H7 (cell line): ENCODE results near the gene SCCPDH. TPM values are rescaled to one million over a fixed set of nuclear protein-coding genes. Genes with fewer than 3 reads are reported as not detected.

Source experiments
- DNase-seq: peaks from one replicate; pipeline ENCODE4 v3.0.0; 2012
- H3K27me3 ChIP-seq: 2 replicates; pipeline ENCODE4 v1.6.0; 2011; ENCODE audit warnings: mild to moderate bottlenecking, low read length; ENCODE audit not compliant: control insufficient read depth, insufficient read depth
- H3K36me3 ChIP-seq: replicated peaks from 2 replicates; pipeline ENCODE4 v1.5.1; 2011; ENCODE audit warnings: low read length; ENCODE audit not compliant: control insufficient read depth, insufficient read depth
- H3K4me3 ChIP-seq: 2 replicates; pipeline ENCODE4 v1.5.1; 2011; ENCODE audit warnings: low read depth, mild to moderate bottlenecking, control low read depth, low read length, moderate library complexity; ENCODE audit not compliant: insufficient read depth
- total RNA-seq: library from RNA; depleted of rRNA; stranded (reverse); fragments of >200 nt; shearing (Covaris generic); gene quantifications from 2 replicates; pipeline ENCODE4 v1.2.3, GENCODE V29; 2014

The SCCPDH gene
- total RNA-seq, 1 experiment from 2014 or later, result 11.1 TPM

GRCh38 chr1:246750752-246751151 is 26.5 kb downstream of the SCCPDH start:
- no peak for DNase-seq
- no peak overlapping the region for H3K4me3 ChIP-seq
- H3K27me3 ChIP-seq, result no peaks in the 10 kb centered on the region
- no peaks in the 10 kb centered on the region for H3K36me3 ChIP-seq

GRCh38 chr1:246753670-246754535 is 29.7 kb downstream of the SCCPDH start:
- DNase-seq, result peak; percentile 83
- Histone ChIP-seq H3K27me3 (no peaks in the 10 kb centered on the region), H3K4me3 (no peak overlapping the region), H3K36me3 (no peaks in the 10 kb centered on the region)

GRCh38 chr1:246755419-246755818 is 31.2 kb downstream of the SCCPDH start:
- no peaks in the 10 kb centered on the region for H3K36me3 ChIP-seq
- no peak overlapping the region for H3K4me3 ChIP-seq
- DNase-seq, result no peak
- H3K27me3 ChIP-seq, result no peaks in the 10 kb centered on the region

GRCh38 chr1:246760422-246761347 is 36.5 kb downstream of the SCCPDH start:
- no peaks in the 10 kb centered on the region for H3K36me3 ChIP-seq
- H3K4me3 ChIP-seq, result no peak overlapping the region
- DNase-seq, result no peak
- H3K27me3 ChIP-seq, result no peaks in the 10 kb centered on the region

GRCh38 chr1:246761396-246761795 is 37.2 kb downstream of the SCCPDH start:
- Histone ChIP-seq H3K36me3 (no peaks in the 10 kb centered on the region), H3K27me3 (no peaks in the 10 kb centered on the region), H3K4me3 (no peak overlapping the region)
- no peak for DNase-seq

- no peak overlapping the region for H3K4me3 ChIP-seq
- H3K36me3 ChIP-seq, result no peaks in the 10 kb centered on the region
- no peak for DNase-seq
- no peaks in the 10 kb centered on the region; the same call in 1 of the 2 replicates for H3K27me3 ChIP-seq
Observed at GRCh38 chr1:246765521-246765920, 41.3 kb downstream of the SCCPDH start.

- H3K4me3 ChIP-seq, result no peak overlapping the region
- no peaks in the 10 kb centered on the region; the same call in 1 of the 2 replicates for H3K27me3 ChIP-seq
- H3K36me3 ChIP-seq, result no peaks in the 10 kb centered on the region
- DNase-seq, result peak; percentile 37
Observed at GRCh38 chr1:246768403-246769020, 44.3 kb downstream of the SCCPDH start.

- Histone ChIP-seq H3K36me3 (no peaks in the 10 kb centered on the region), H3K4me3 (no peak overlapping the region), H3K27me3 (no peaks in the 10 kb centered on the region; the same call in 1 of the 2 replicates)
- no peak for DNase-seq
Observed at GRCh38 chr1:246769306-246769705, 45.1 kb downstream of the SCCPDH start.

- Histone ChIP-seq H3K4me3 (no peak overlapping the region), H3K36me3 (0 out of 2 replicates have a peak, but pooled peaks cover under 1% of the 10 kb centered on the region), H3K27me3 (no peaks in the 10 kb centered on the region; the same call in 1 of the 2 replicates)
- no peak for DNase-seq
Observed at GRCh38 chr1:246771366-246771765, 47.2 kb downstream of the SCCPDH start.

GRCh38 chr1:246772686-246773085 is 48.5 kb downstream of the SCCPDH start:
- Histone ChIP-seq H3K4me3 (no peak overlapping the region), H3K27me3 (no peaks in the 10 kb centered on the region; the same call in 1 of the 2 replicates), H3K36me3 (0 out of 2 replicates have a peak, but pooled peaks cover 2% of the 10 kb centered on the region)
- DNase-seq, result no peak

GRCh38 chr1:246773213-246773641 is 49.0 kb downstream of the SCCPDH start:
- H3K36me3 ChIP-seq, result 0 out of 2 replicates have a peak, but pooled peaks cover 2% of the 10 kb centered on the region
- no peak for DNase-seq
- no peaks in the 10 kb centered on the region; the same call in 1 of the 2 replicates for H3K27me3 ChIP-seq
- H3K4me3 ChIP-seq, result no peak overlapping the region

GRCh38 chr1:246775531-246776385 is 51.5 kb downstream of the SCCPDH start:
- no peaks in the 10 kb centered on the region for H3K27me3 ChIP-seq
- no peak for DNase-seq
- no peak overlapping the region for H3K4me3 ChIP-seq
- 0 out of 2 replicates have a peak, but pooled peaks cover 2% of the 10 kb centered on the region for H3K36me3 ChIP-seq

GRCh38 chr1:246776923-246777322 is 52.7 kb downstream of the SCCPDH start:
- DNase-seq, result no peak
- H3K4me3 ChIP-seq, result no peak overlapping the region
- 0 out of 2 replicates have a peak, but pooled peaks cover 2% of the 10 kb centered on the region for H3K36me3 ChIP-seq
- no peaks in the 10 kb centered on the region for H3K27me3 ChIP-seq
